Lung (tissue), 12 donors: ENCODE data around the gene TRPC3. TPM values are rescaled to one million over a fixed set of nuclear protein-coding genes. Genes with fewer than 3 reads are reported as not detected.

Source experiments
- ATAC-seq: fragments of 200-7000 bp; cut with Tn5 transposase; one replicate; pipeline ENCODE4 v1.9.1; 2020; ENCODE audit warnings: moderate number of reproducible peaks; ENCODE audit not compliant: insufficient read depth, low FRiP score
- DNase-seq, 3 donors: peaks; one replicate each; pipeline ENCODE4 v3.0.0-alpha.2; 2013 to 2017
- H3K27ac ChIP-seq, 2 donors: one replicate each; pipeline ENCODE4 v1.5.1; 2013; ENCODE audit warnings: mild to moderate bottlenecking in 2 of 2, moderate library complexity in 2 of 2, control low read depth in 1 of 2, inconsistent platforms in 1 of 2, low read depth in 1 of 2, low read length in 1 of 2
- H3K27me3 ChIP-seq, 3 donors: one replicate each; pipeline ENCODE4 v1.5.1; 2013; ENCODE audit warnings: low read length in 2 of 3; ENCODE audit not compliant: control insufficient read depth in 3 of 3, insufficient read depth in 3 of 3
- H3K36me3 ChIP-seq, 4 donors: one replicate each; pipeline ENCODE4 v1.5.1; 2013; ENCODE audit warnings: low read length in 4 of 4, mild to moderate bottlenecking in 1 of 4, moderate library complexity in 1 of 4; ENCODE audit not compliant: control insufficient read depth in 4 of 4, insufficient read depth in 4 of 4
- H3K4me1 ChIP-seq, 5 donors: one replicate each; pipeline ENCODE4 v1.5.1; 2013; ENCODE audit warnings: low read length in 5 of 5, mild to moderate bottlenecking in 2 of 5, moderate library complexity in 1 of 5; ENCODE audit not compliant: control insufficient read depth in 5 of 5, insufficient read depth in 5 of 5
- H3K4me3 ChIP-seq: one replicate; pipeline ENCODE4 v1.5.1; 2013; ENCODE audit warnings: mild to moderate bottlenecking, control low read depth, moderate library complexity
- H3K9ac ChIP-seq, 2 donors: one replicate each; pipeline ENCODE4 v1.5.1; 2013; ENCODE audit warnings: low read length in 2 of 2, control low read depth in 1 of 2; ENCODE audit not compliant: insufficient read depth in 1 of 2
- H3K9me3 ChIP-seq, 4 donors: one replicate each; pipeline ENCODE4 v1.5.1; 2013; ENCODE audit warnings: low read length in 3 of 4, mild to moderate bottlenecking in 1 of 4, moderate library complexity in 1 of 4; ENCODE audit not compliant: control insufficient read depth in 4 of 4, insufficient read depth in 3 of 4
- WGBS, 2 donors: extraction: QIAGEN DNeasy Blood & Tissue Kit; methylation state at CpG; one replicate each; pipeline ENCODE4 v1.1.7; 2013; 5-methylcytosine and 5-hydroxymethylcytosine counted together
- polyA plus RNA-seq, 2 donors: library from polyadenylated mRNA; stranded (reverse); fragments of 200-250 nt; gene quantifications; one replicate each; pipeline ENCODE4 v1.2.1, GENCODE V29; 2013
- total RNA-seq, 2 donors: library from RNA; depleted of rRNA in 1 of 2; stranded (reverse); fragments of >200 nt in 1 of 2; gene quantifications; one replicate each; pipeline ENCODE4 v1.2.1, GENCODE V29; 2014 to 2021
- TF ChIP-seq, protein P1 (sequence below): IDR thresholded peaks from 2 replicates; pipeline ENCODE4 v1.5.1; 2012; ENCODE audit warnings: mild to moderate bottlenecking; ENCODE audit errors: control extremely low read depth, extremely low read depth
- donor health status: control.
- donor health status: control.
- donor health status: Bipolar disorder and iron deficiency.
- donor health status: healthy.
- donor health status: DM: yes; HTN: yes; CAD: no.

TRPC3 gene
- total and polyA plus RNA-seq, 4 donors, result 0.39 to 6.3 (median 0.57) TPM

DNA sequence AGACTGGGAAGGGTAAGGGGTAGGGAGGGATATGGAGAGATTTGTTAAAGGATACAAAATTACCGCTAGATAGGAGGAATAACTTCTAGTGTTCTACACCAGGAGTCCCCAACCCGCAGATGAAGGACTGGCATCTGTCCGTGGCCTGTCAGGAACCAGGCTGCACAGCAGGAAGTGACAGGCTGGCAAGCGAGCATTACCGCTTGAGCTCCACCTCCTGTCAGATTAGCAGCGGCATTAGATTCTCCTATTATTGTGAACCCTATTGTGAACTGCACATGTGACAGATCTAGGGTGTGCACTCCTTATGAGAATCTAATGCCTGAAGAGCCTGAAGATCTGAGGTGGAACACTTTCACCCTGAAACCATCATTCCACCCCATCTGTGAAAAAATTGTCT, 53.7 kb downstream of the TRPC3 start:
- Histone ChIP-seq H3K4me3 (no peak overlapping the region), H3K9me3 (no peaks in the 10 kb centered on the region), H3K27ac (no peak overlapping the region), H3K27me3 (no peaks in the 10 kb centered on the region), H3K36me3 (peaks cover 0 to under 1% (median 0%) of the 10 kb centered on the region in 4 donors), H3K4me1 (no peaks in the 10 kb centered on the region), H3K9ac (no peak overlapping the region)
- no peak for ATAC-seq
- TF ChIP-seq, protein P1, sequence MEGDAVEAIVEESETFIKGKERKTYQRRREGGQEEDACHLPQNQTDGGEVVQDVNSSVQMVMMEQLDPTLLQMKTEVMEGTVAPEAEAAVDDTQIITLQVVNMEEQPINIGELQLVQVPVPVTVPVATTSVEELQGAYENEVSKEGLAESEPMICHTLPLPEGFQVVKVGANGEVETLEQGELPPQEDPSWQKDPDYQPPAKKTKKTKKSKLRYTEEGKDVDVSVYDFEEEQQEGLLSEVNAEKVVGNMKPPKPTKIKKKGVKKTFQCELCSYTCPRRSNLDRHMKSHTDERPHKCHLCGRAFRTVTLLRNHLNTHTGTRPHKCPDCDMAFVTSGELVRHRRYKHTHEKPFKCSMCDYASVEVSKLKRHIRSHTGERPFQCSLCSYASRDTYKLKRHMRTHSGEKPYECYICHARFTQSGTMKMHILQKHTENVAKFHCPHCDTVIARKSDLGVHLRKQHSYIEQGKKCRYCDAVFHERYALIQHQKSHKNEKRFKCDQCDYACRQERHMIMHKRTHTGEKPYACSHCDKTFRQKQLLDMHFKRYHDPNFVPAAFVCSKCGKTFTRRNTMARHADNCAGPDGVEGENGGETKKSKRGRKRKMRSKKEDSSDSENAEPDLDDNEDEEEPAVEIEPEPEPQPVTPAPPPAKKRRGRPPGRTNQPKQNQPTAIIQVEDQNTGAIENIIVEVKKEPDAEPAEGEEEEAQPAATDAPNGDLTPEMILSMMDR, result no peak
- DNase-seq, result no peak
- WGBS, 2 donors, result 41 to 45% methylated on average over 6 of the region's 6 CpGs

DNA sequence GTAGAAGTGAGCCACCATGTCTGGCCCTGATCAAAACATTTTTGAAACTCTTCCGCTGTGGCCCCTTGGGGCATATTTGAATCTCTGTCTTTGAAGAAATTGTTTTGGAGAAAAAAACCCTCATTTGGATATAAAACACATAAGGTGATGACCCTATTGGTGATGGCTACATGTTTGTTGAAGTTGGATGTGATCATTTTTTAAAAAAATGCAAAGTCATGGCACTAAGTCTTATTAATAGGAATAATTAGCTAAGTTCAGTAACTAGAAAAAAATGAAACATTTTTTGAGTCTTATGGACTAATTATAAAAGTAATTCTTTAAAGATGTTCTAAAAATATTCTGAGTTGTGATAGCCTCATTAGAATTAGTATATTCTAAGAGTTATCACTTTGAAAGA, 63.7 kb downstream of the TRPC3 start:
- TF ChIP-seq, protein P1, result no peak
- H3K36me3 ChIP-seq, result no peaks in the 10 kb centered on the region
- ATAC-seq, result no peak
- H3K27ac ChIP-seq, result no peak overlapping the region
- H3K27me3 ChIP-seq, result no peaks in the 10 kb centered on the region
- H3K9me3 ChIP-seq, result no peaks in the 10 kb centered on the region
- no peak overlapping the region for H3K4me3 ChIP-seq
- H3K9ac ChIP-seq, result no peak overlapping the region
- no peak for DNase-seq
- WGBS, 2 donors, result 91 to 98% methylated on average over 1 of the region's 1 CpG
- H3K4me1 ChIP-seq, result no peaks in the 10 kb centered on the region

DNA sequence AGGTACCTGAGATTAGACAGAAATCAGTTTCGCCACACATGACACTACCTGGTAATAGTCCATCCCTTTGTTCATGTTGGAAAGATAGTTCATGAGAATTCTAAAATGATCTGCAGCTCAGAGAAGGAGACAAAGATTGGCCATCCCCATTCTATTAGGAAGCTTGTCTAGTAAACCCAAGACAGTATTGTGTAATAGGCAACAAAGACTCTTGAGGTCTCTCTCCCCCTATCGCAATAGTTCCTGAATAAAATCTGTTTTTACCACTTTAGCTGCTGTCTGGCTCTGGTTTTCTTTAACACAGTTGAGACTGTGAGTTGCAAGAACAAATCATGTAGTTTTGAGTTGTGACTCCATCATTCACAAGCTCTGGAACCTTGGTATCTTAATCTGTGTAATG, 66.7 kb downstream of the TRPC3 start:
- no peak overlapping the region for H3K27ac ChIP-seq
- H3K4me3 ChIP-seq, result no peak overlapping the region
- ATAC-seq, result no peak
- H3K9me3 ChIP-seq, result no peaks in the 10 kb centered on the region
- H3K36me3 ChIP-seq, result no peaks in the 10 kb centered on the region
- no peaks in the 10 kb centered on the region for H3K4me1 ChIP-seq
- no peak overlapping the region for H3K9ac ChIP-seq
- TF ChIP-seq, protein P1, result no peak
- 70 to 91% methylated on average over 2 of the region's 2 CpGs for WGBS, 2 donors
- no peaks in the 10 kb centered on the region for H3K27me3 ChIP-seq
- DNase-seq, result no peak

DNA sequence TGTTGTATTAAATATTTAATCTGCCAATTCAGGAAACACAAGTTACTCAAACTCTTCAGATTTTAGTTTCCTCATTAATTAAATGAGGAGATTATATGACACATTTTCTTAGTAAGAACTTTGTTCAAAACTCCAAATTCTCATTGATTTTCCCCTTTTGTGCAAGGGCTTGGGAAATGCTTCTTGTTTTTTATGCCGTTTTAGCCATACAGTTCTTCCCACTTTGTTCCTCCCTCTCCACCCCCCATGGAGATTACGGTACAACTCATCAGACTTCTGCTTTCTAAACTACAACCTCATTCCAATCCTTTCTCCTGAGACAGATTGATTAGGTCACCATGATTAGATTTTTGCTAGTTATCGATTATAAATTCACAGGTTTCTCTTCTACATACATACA, 70.7 kb downstream of the TRPC3 start:
- Histone ChIP-seq H3K4me3 (no peak overlapping the region), H3K27me3 (no peaks in the 10 kb centered on the region), H3K9ac (no peak overlapping the region), H3K4me1 (no peaks in the 10 kb centered on the region), H3K27ac (no peak overlapping the region), H3K9me3 (no peaks in the 10 kb centered on the region), H3K36me3 (peaks cover 0 to 2% (median 0%) of the 10 kb centered on the region in 4 donors)
- 52 to 61% methylated on average over 3 of the region's 3 CpGs for whole genome bisulfite sequencing, 2 donors
- TF ChIP-seq, protein P1, result no peak
- no peak for DNase-seq
- ATAC-seq, result no peak
